CD4-positive, alpha-beta memory T cell (primary cell): ENCODE results near the gene FOXN1. TPM values are rescaled to one million over a fixed set of nuclear protein-coding genes. Genes with fewer than 3 reads are reported as not detected.

Source experiments
- CTCF ChIA-PET: fragments of 350-600 bp; sonication (Branson Sonifier 250); formaldehyde crosslinking; loops from one replicate; lab custom pipeline; 2021; ENCODE audit warnings: inconsistent platforms; ENCODE audit not compliant: partially characterized antibody; lab: Charles Lee
- POLR2A ChIA-PET: fragments of 350-600 bp; sonication (Branson Sonifier 250); formaldehyde crosslinking; loops from one replicate; lab custom pipeline; 2021; ENCODE audit not compliant: partially characterized antibody; lab: Charles Lee
- DNase-seq, 5 donors: peaks; one replicate each; pipeline versions ENCODE4 v3.0.0 to v3.0.0-alpha.2; 2020 to 2022; ENCODE audit warnings: mixed read lengths in 1 of 5
- H3K27ac ChIP-seq: one replicate; pipeline ENCODE4 v1.7.0; 2013; ENCODE audit warnings: low read depth, low read length
- H3K27me3 ChIP-seq: 2 replicates; pipeline ENCODE4 v1.7.0; 2013; ENCODE audit warnings: mild to moderate bottlenecking, low read length, moderate library complexity; ENCODE audit not compliant: insufficient read depth
- H3K36me3 ChIP-seq: 2 replicates; pipeline ENCODE4 v1.7.0; 2013; ENCODE audit warnings: mild to moderate bottlenecking, low read length, moderate library complexity; ENCODE audit not compliant: insufficient read depth
- H3K4me1 ChIP-seq: 2 replicates; pipeline ENCODE4 v1.7.0; 2013; ENCODE audit warnings: mild to moderate bottlenecking, low read length, moderate library complexity; ENCODE audit not compliant: insufficient read depth
- H3K4me3 ChIP-seq, 2 donors: one replicate each; pipeline ENCODE4 v1.7.0; 2013; ENCODE audit warnings: low read length in 2 of 2, mild to moderate bottlenecking in 1 of 2
- H3K9me3 ChIP-seq, 2 donors: one replicate each; pipeline ENCODE4 v1.7.0; 2013; ENCODE audit warnings: low read length in 2 of 2, control low read depth in 1 of 2; ENCODE audit not compliant: control insufficient read depth in 1 of 2
- H3K27ac Mint-ChIP-seq, 7 donors: one replicate each; pipeline ENCODE4 v1.8.0; 2020 to 2021; ENCODE audit warnings: mixed read lengths in 7 of 7, mild to moderate bottlenecking in 6 of 7, inconsistent platforms in 3 of 7, moderate library complexity in 3 of 7
- H3K27me3 Mint-ChIP-seq, 2 donors: one replicate each; pipeline ENCODE4 v1.8.0; 2020 to 2021; ENCODE audit warnings: mixed read lengths in 2 of 2
- H3K36me3 Mint-ChIP-seq, 2 donors: one replicate each; pipeline ENCODE4 v1.8.0; 2020 to 2021; ENCODE audit warnings: mixed read lengths in 2 of 2, inconsistent platforms in 1 of 2, mild to moderate bottlenecking in 1 of 2
- H3K4me1 Mint-ChIP-seq, 4 donors: one replicate each; pipeline ENCODE4 v1.8.0; 2020 to 2021; ENCODE audit warnings: mixed read lengths in 4 of 4, mild to moderate bottlenecking in 1 of 4
- H3K4me3 Mint-ChIP-seq, 8 donors: one replicate each; pipeline ENCODE4 v1.8.0; 2020 to 2021; ENCODE audit warnings: mixed read lengths in 8 of 8, mild to moderate bottlenecking in 7 of 8, moderate library complexity in 6 of 8, inconsistent platforms in 3 of 8
- H3K9me3 Mint-ChIP-seq, 8 donors: one replicate each; pipeline ENCODE4 v1.8.0; 2020 to 2021; ENCODE audit warnings: mixed read lengths in 8 of 8, mild to moderate bottlenecking in 5 of 8, inconsistent platforms in 3 of 8, moderate library complexity in 1 of 8
- intact Hi-C: fragments of 100-400 bp; cut with micrococcal nuclease; formaldehyde crosslinking; loops from one replicate; pipeline ENCODE4 v1.15.1; 2023
- polyA plus RNA-seq, 2 donors: library from polyadenylated mRNA; unstranded; fragments of 300-500 nt; fragmentation: Illumina TruSeq; gene quantifications; one replicate each; pipeline ENCODE4 v1.2.3, GENCODE V29; 2021
- total RNA-seq, 2 experiments: library from RNA; stranded (reverse); gene quantifications; one replicate each; pipeline ENCODE4 v1.2.3, GENCODE V29; 2021

FOXN1 gene
- total and polyA plus RNA-seq, 4 experiments from 2014 or later, result not detected

DNA sequence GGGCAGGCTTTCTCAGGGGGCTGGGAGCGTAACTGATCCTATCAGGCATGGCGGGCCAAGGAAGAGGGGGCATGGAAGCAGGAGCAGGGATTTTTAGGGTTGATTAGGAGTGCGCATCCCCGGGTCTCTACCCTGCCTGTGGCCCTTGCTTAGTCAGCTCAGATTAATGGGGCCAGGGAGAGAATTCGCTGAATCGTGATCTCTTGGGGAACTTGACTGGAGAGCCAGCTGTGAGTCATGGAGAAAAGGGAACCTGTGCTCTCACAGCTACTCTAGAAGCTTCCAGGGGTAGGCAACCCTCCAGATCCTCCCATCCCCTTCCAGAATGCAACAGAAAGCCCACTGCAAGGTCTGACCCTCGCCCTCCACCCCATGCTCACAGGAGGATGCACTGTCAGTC, 3.6 kb downstream of the FOXN1 start:
- peaks cover 16 to 33% of the 10 kb centered on the region in 2 donors for H3K27me3 Mint-ChIP-seq
- peaks cover 0 to 2% (median 0%) of the 10 kb centered on the region in 8 donors for H3K9me3 Mint-ChIP-seq
- H3K4me1 Mint-ChIP-seq, result no peaks in the 10 kb centered on the region
- Histone ChIP-seq H3K4me3 (no peak overlapping the region), H3K27me3 (no peaks in the 10 kb centered on the region), H3K9me3 (no peaks in the 10 kb centered on the region), H3K27ac (no peak overlapping the region), H3K4me1 (no peaks in the 10 kb centered on the region), H3K36me3 (no peaks in the 10 kb centered on the region)
- CTCF ChIA-PET, result no interaction called here
- no peaks in the 10 kb centered on the region for H3K36me3 Mint-ChIP-seq
- H3K4me3 Mint-ChIP-seq, result no peak overlapping the region
- H3K27ac Mint-ChIP-seq, result no peak overlapping the region
- no peak for DNase-seq
- intact Hi-C loops, result no loop called here
- POLR2A ChIA-PET, result no interaction called here

DNA sequence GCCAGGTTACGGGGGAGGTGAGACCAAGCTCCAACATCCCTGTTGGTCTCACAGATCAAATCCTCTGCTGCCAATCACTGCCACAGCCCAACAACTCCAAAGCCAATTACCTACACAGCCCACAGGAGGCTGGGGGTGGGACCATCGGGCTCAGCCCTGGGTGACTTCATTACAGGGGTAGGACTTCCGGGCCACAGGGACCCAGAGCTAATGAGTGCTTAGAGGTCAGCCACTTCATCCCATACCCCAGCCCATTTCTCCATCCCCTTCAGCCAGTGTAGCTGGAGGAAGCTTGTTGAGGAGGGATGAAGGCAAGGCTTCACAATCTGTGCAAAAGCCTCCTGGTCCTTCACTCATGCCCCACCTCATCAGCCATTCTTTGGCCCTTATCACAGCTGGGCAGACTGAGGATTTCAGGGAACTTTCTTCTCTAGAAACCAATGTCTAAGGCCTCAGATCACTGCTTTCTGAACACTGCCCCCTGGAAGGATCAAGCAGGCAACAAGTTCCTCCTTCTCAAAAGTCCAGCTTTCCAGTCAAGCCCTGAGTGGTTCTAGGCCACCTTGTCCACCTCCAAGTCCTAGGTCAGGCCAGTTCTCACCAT, 5.8 kb downstream of the FOXN1 start:
- no peaks in the 10 kb centered on the region for H3K27me3 ChIP-seq
- no peak overlapping the region for H3K4me3 Mint-ChIP-seq
- no peak for DNase-seq
- intact Hi-C loops, result no loop called here
- H3K4me3 ChIP-seq, result no peak overlapping the region
- ChIA-PET CTCF (interaction anchor here (0.5 kb wide), 1 partner anchor 587 kb away, joined by 3 read pairs; no protein-coding TSS in a partner anchor), POLR2A (no interaction called here)
- no peaks in the 10 kb centered on the region for H3K4me1 ChIP-seq
- no peaks in the 10 kb centered on the region for H3K9me3 ChIP-seq
- H3K36me3 Mint-ChIP-seq, result no peaks in the 10 kb centered on the region
- H3K9me3 Mint-ChIP-seq, result peaks cover 0 to 2% (median 0%) of the 10 kb centered on the region in 8 donors
- H3K27ac ChIP-seq, result no peak overlapping the region
- no peak overlapping the region for H3K27ac Mint-ChIP-seq
- peaks cover 13 to 27% of the 10 kb centered on the region in 2 donors for H3K27me3 Mint-ChIP-seq
- H3K36me3 ChIP-seq, result no peaks in the 10 kb centered on the region
- no peaks in the 10 kb centered on the region for H3K4me1 Mint-ChIP-seq

DNA sequence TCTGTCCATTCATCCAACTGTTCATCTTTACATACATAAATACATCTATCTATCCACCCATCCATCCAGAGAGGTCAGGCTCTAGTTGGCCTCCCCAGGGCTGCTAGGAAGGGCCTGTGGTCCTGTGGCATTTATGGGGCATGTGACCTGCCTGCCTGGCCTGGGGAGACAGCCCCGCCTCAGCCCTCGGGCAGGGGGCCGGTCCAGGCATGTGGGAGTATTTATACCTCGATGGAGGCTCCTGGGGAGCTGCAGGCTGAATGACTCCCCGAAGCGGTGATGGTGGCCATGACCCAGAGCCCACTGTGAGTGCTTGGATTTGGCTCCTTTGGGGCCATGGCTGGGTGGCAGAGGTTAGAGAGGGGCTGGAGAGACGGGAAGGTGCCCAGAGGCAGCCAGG, 7.3 kb downstream of the FOXN1 start:
- H3K27ac Mint-ChIP-seq, result peak overlapping the region in 1 of 7 donors; percentile 33
- Histone ChIP-seq H3K4me3 (no peak overlapping the region), H3K27me3 (no peaks in the 10 kb centered on the region), H3K9me3 (no peaks in the 10 kb centered on the region), H3K4me1 (no peaks in the 10 kb centered on the region), H3K27ac (no peak overlapping the region), H3K36me3 (no peaks in the 10 kb centered on the region)
- no peak overlapping the region for H3K4me3 Mint-ChIP-seq
- CTCF ChIA-PET, result no interaction called here
- peaks cover 9 to 21% of the 10 kb centered on the region in 2 donors for H3K27me3 Mint-ChIP-seq
- DNase-seq, result no peak
- H3K4me1 Mint-ChIP-seq, result no peaks in the 10 kb centered on the region
- H3K36me3 Mint-ChIP-seq, result no peaks in the 10 kb centered on the region
- intact Hi-C loops, result no loop called here
- H3K9me3 Mint-ChIP-seq, result peaks cover 0 to 2% (median 0%) of the 10 kb centered on the region in 8 donors
- POLR2A ChIA-PET, result no interaction called here

DNA sequence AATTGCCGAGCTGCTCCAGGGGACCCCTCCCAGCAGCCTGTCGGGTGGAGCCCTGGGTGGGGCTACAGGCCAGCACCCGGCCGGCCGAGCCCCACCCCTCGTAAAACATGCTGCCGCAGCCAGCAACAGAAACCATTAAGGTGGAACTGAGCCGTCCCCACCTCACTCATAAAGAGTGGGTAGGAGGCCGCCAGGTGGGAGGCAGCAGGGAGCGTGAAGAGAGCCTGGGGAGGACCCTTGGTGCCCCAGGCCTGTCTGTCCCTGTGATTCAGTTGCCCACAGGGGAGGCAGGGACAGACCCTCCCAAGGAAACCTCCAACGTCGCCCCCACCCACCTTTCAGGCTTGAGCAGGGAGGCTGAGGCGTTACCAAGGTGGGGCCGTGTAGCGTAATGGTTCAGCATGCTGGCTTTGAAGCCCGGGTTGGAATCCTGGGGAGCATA, 8.4 kb downstream of the FOXN1 start:
- Histone ChIP-seq H3K4me3 (no peak overlapping the region), H3K4me1 (no peaks in the 10 kb centered on the region), H3K27me3 (no peaks in the 10 kb centered on the region), H3K9me3 (no peaks in the 10 kb centered on the region), H3K36me3 (no peaks in the 10 kb centered on the region), H3K27ac (no peak overlapping the region)
- intact Hi-C loops, result no loop called here
- H3K4me3 Mint-ChIP-seq, result no peak overlapping the region
- no peak overlapping the region for H3K27ac Mint-ChIP-seq
- CTCF ChIA-PET, result no interaction called here
- no peaks in the 10 kb centered on the region for H3K36me3 Mint-ChIP-seq
- POLR2A ChIA-PET, result no interaction called here
- H3K4me1 Mint-ChIP-seq, result no peaks in the 10 kb centered on the region
- H3K27me3 Mint-ChIP-seq, result peaks cover 8 to 13% of the 10 kb centered on the region in 2 donors
- peaks cover 0 to 2% (median 0%) of the 10 kb centered on the region in 8 donors for H3K9me3 Mint-ChIP-seq
- DNase-seq, result no peak

DNA sequence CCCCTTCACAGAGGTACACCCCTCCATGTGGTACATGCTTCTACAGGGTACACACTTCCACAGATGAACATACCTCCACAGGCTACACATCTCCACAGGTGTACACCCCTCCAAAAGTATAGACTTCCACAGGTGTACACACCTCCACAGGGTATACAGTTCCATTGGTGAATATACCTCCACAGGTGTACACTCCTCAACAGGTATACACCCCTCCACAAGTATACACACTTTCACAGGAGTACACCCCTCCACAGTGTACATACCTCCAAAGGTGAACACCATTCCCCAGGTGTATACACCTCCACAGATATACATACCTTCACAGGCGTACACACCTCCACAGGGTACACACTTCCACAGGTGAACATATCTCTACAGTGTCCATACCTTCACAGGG, 9.4 kb downstream of the FOXN1 start:
- ChIA-PET CTCF (no interaction called here), POLR2A (no interaction called here)
- Histone ChIP-seq H3K36me3 (no peaks in the 10 kb centered on the region), H3K4me1 (no peaks in the 10 kb centered on the region), H3K9me3 (no peaks in the 10 kb centered on the region), H3K27ac (no peak overlapping the region), H3K4me3 (no peak overlapping the region), H3K27me3 (no peaks in the 10 kb centered on the region)
- no peaks in the 10 kb centered on the region for H3K36me3 Mint-ChIP-seq
- no peak overlapping the region for H3K27ac Mint-ChIP-seq
- intact Hi-C loops, result no loop called here
- peaks cover 0 to 2% (median 0%) of the 10 kb centered on the region in 8 donors for H3K9me3 Mint-ChIP-seq
- H3K4me3 Mint-ChIP-seq, result no peak overlapping the region
- DNase-seq, result no peak
- no peaks in the 10 kb centered on the region for H3K4me1 Mint-ChIP-seq
- peaks cover 4 to 7% of the 10 kb centered on the region in 2 donors for H3K27me3 Mint-ChIP-seq

DNA sequence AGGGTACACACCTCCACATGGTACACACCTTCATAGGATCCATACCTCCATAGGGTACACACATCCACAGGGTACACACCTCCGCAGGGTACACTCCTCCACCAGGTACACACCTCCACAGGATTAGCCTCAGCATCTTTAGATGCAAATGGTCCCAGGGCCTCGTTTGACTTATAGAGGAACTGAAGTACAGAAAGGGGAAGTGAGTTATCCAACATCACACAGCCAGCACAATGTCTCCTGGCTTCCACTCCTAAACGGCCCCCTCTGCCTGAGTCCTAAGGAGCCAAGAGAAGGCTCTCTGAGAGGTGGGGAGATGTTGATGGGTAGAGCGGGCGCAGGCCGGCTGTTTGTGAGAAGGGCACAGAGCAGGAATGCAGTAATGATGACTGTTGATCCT, 12.0 kb downstream of the FOXN1 start:
- Histone ChIP-seq H3K4me3 (no peak overlapping the region), H3K27ac (no peak overlapping the region), H3K36me3 (no peaks in the 10 kb centered on the region), H3K9me3 (no peaks in the 10 kb centered on the region), H3K4me1 (no peaks in the 10 kb centered on the region), H3K27me3 (no peaks in the 10 kb centered on the region)
- no peaks in the 10 kb centered on the region for H3K4me1 Mint-ChIP-seq
- intact Hi-C loops, result no loop called here
- ChIA-PET CTCF (no interaction called here), POLR2A (no interaction called here)
- no peaks in the 10 kb centered on the region for H3K9me3 Mint-ChIP-seq
- H3K4me3 Mint-ChIP-seq, result no peak overlapping the region
- peaks cover 4 to 7% of the 10 kb centered on the region in 2 donors for H3K27me3 Mint-ChIP-seq
- no peaks in the 10 kb centered on the region for H3K36me3 Mint-ChIP-seq
- DNase-seq, result no peak
- no peak overlapping the region for H3K27ac Mint-ChIP-seq

DNA sequence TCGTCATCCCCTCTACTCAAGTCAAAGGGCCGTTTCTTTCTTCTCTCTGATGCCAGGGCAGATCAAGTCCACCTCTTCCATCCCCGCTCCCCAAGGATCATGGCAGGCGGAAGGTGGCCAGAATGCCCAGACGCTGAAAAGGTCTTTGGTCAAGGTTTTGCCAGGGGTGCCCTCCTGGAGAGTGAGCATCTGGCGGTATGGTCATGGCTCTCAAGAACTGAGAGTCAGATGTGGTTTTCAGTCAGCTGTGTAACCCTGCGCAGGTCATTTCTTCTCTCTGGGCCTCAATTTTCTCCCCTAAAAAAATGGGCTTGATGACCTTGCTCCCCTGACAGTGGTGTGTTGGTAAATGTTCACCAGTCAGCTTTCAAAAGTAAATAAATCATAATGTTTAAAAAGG, 12.4 kb downstream of the FOXN1 start:
- POLR2A ChIA-PET, result no interaction called here
- no peaks in the 10 kb centered on the region for H3K36me3 ChIP-seq

More for the DNA sequence above, 12.4 kb downstream of the FOXN1 start:
- no peak overlapping the region for H3K4me3 Mint-ChIP-seq
- Histone ChIP-seq H3K27ac (no peak overlapping the region), H3K4me3 (no peak overlapping the region), H3K9me3 (no peaks in the 10 kb centered on the region), H3K27me3 (no peaks in the 10 kb centered on the region), H3K4me1 (no peaks in the 10 kb centered on the region)
- intact Hi-C loops, result no loop called here
- CTCF ChIA-PET, result no interaction called here
- no peak for DNase-seq
- H3K27ac Mint-ChIP-seq, result no peak overlapping the region
- no peaks in the 10 kb centered on the region for H3K36me3 Mint-ChIP-seq
- H3K27me3 Mint-ChIP-seq, result peaks cover under 1 to 4% of the 10 kb centered on the region in 2 donors
- H3K4me1 Mint-ChIP-seq, result no peaks in the 10 kb centered on the region
- H3K9me3 Mint-ChIP-seq, result no peaks in the 10 kb centered on the region
